Spleen (tissue), 11 donors: ENCODE results near the gene SRPK2. TPM values are rescaled to one million over a fixed set of nuclear protein-coding genes. Genes with fewer than 3 reads are reported as not detected.

Experiments used
- DNase-seq: peaks from one replicate; pipeline ENCODE4 v3.0.0-alpha.2; 2020
- H3K27ac ChIP-seq, 8 donors: fragments of 200-600 bp; sonication (generic) in 7 of 8; 1 replicate in 4 of 8; 2 replicates in 4 of 8; pipeline versions ENCODE4 v1.5.0 to v1.8.0; 2016 to 2021; ENCODE audit warnings: inconsistent platforms in 4 of 8, mild to moderate bottlenecking in 4 of 8, moderate library complexity in 1 of 8
- H3K27me3 ChIP-seq, 7 donors: fragments of 200-600 bp; sonication (generic) in 6 of 7; replicated peaks in 1 of 7; 1 replicate in 4 of 7; 2 replicates in 3 of 7; pipeline versions ENCODE4 v1.5.0 to v1.8.0; 2016 to 2021; ENCODE audit warnings: inconsistent platforms in 3 of 7, mild to moderate bottlenecking in 1 of 7
- H3K36me3 ChIP-seq, 6 donors: fragments of 200-600 bp; sonication (generic) in 5 of 6; 1 replicate in 4 of 6; 2 replicates in 2 of 6; pipeline versions ENCODE4 v1.5.0 to v1.8.0; 2016 to 2021; ENCODE audit warnings: inconsistent platforms in 2 of 6
- H3K4me1 ChIP-seq, 6 donors: fragments of 200-600 bp; sonication (generic) in 5 of 6; 1 replicate in 3 of 6; 2 replicates in 3 of 6; pipeline versions ENCODE4 v1.5.0 to v1.8.0; 2016 to 2021; ENCODE audit warnings: inconsistent platforms in 3 of 6
- H3K4me3 ChIP-seq, 8 donors: fragments of 200-600 bp; sonication (generic) in 7 of 8; 1 replicate in 4 of 8; 2 replicates in 4 of 8; pipeline versions ENCODE4 v1.5.0 to v1.8.0; 2016 to 2021; ENCODE audit warnings: inconsistent platforms in 4 of 8, mild to moderate bottlenecking in 4 of 8, moderate library complexity in 2 of 8
- H3K9me3 ChIP-seq, 8 donors: fragments of 200-600 bp; sonication (generic) in 7 of 8; 1 replicate in 4 of 8; 2 replicates in 4 of 8; pipeline versions ENCODE4 v1.5.0 to v1.8.0; 2016 to 2021; ENCODE audit warnings: inconsistent platforms in 4 of 8
- CTCF ChIP-seq, 11 experiments: fragments of 200-600 bp in 7 of 11; fragments of 450-650 bp in 4 of 11; sonication (generic) in 4 of 11; IDR thresholded peaks in 8 of 11; conservative IDR thresholded peaks in 3 of 11; 1 replicate in 7 of 11; 2 replicates in 4 of 11; pipeline versions ENCODE4 v1.4.0 to v1.8.0; 2016 to 2021; ENCODE audit warnings: antibody characterized with exemption in 11 of 11, inconsistent platforms in 4 of 11, mild to moderate bottlenecking in 1 of 11
- POLR2A ChIP-seq, 3 donors: fragments of 450-650 bp; IDR thresholded peaks; one replicate each; pipeline ENCODE4 v1.5.1; 2017; ENCODE audit warnings: antibody characterized with exemption in 3 of 3, mild to moderate bottlenecking in 1 of 3
- POLR2AphosphoS5 ChIP-seq, 3 donors: sonication (generic); formaldehyde crosslinking; IDR thresholded peaks; one replicate each; pipeline ENCODE4 v1.5.1; 2017; ENCODE audit warnings: antibody characterized with exemption in 3 of 3
- WGBS, 5 donors: extraction: QIAGEN DNeasy Blood & Tissue Kit in 3 of 5; methylation state at CpG; one replicate each; pipeline versions ENCODE4 v1.1.5 to v1.1.7; 2013 to 2018; 5-methylcytosine and 5-hydroxymethylcytosine counted together
- intact Hi-C: fragments of 100-400 bp; cut with DNase I; formaldehyde crosslinking; loops from one replicate; pipeline ENCODE4 v1.15.0; 2023; ENCODE audit warnings: low total_unique reads
- polyA plus RNA-seq, 3 donors: library from polyadenylated mRNA; stranded (reverse); fragments of 200-250 nt; gene quantifications; one replicate each; pipeline ENCODE4 v1.2.1, GENCODE V29; 2013
- total RNA-seq, 7 donors: library from RNA; depleted of rRNA in 3 of 7; stranded (reverse); fragments of >200 nt in 3 of 7; fragmentation: NEBNext Ultra II Directional in 4 of 7; extraction: Animal tissue kit (Norgen Biotek cat#: 25700) in 4 of 7; gene quantifications; one replicate each; pipeline versions ENCODE4 v1.1.0 to v1.2.1, GENCODE V29; 2016 to 2021
- donor health status: healthy with polysubstance abuse.
- donor health status: DM: no; HTN: no; CAD: no; lungs with moderate emphysema.
- donor health status: DM: no; HTN: no; CAD: no.
- donor health status: Bipolar disorder and iron deficiency.
- donor health status: healthy.
- donor health status: DM: no; HTN: no; CAD: no.
- donor health status: DM: yes; HTN: yes; CAD: no.

Gene SRPK2
- total and polyA plus RNA-seq, 10 donors: 9.6 to 60.3 (median 46.2) TPM

- Histone ChIP-seq H3K4me1 (peaks cover 20 to 86% (median 57%) of the 10 kb centered on the region in 6 donors), H3K4me3 (no peak overlapping the region), H3K36me3 (no peaks in the 10 kb centered on the region), H3K27me3 (no peaks in the 10 kb centered on the region), H3K9me3 (no peaks in the 10 kb centered on the region), H3K27ac (no peak overlapping the region)
- no peak for TF ChIP-seq CTCF (IDR thresholded peaks at IDR 0.05 in 8 of 11, conservative IDR thresholded peaks at IDR 0.05 in 3 of 11)
- TF ChIP-seq POLR2AphosphoS5 (IDR thresholded peaks at IDR 0.05): no peak
- TF ChIP-seq POLR2A (IDR thresholded peaks at IDR 0.05): no peak
- no peak for DNase-seq
- intact Hi-C loops: no loop called here
- WGBS, 5 donors: 71 to 100% (median 94%) methylated on average over 1 of the region's 1 CpG
Measured at GRCh38 chr7:105209433-105209832, 179.3 kb downstream of the SRPK2 start.

GRCh38 chr7:105206985-105207384, 181.7 kb downstream of the SRPK2 start:
- H3K27me3 ChIP-seq: no peaks in the 10 kb centered on the region
- intact Hi-C loops: no loop called here
- 82 to 93% (median 91%) methylated on average over 2 of the region's 2 CpGs for WGBS, 5 donors
- H3K36me3 ChIP-seq: peaks cover 0 to 16% (median 5%) of the 10 kb centered on the region in 6 donors
- H3K4me1 ChIP-seq: peaks cover 10 to 62% (median 36%) of the 10 kb centered on the region in 6 donors
- no peak overlapping the region for H3K4me3 ChIP-seq
- H3K9me3 ChIP-seq: no peaks in the 10 kb centered on the region
- no peak for DNase-seq
- TF ChIP-seq POLR2A (IDR thresholded peaks at IDR 0.05) (no peak), CTCF (IDR thresholded peaks at IDR 0.05 in 8 of 11, conservative IDR thresholded peaks at IDR 0.05 in 3 of 11) (no peak), POLR2AphosphoS5 (IDR thresholded peaks at IDR 0.05) (no peak)
- no peak overlapping the region for H3K27ac ChIP-seq

GRCh38 chr7:105205592-105206237, 183.0 kb downstream of the SRPK2 start:
- 75 to 79% (median 78%) methylated on average over 7 of the region's 7 CpGs for WGBS, 5 donors
- no peak for DNase-seq
- H3K27me3 ChIP-seq: no peaks in the 10 kb centered on the region
- peaks cover 9 to 49% (median 27%) of the 10 kb centered on the region in 6 donors for H3K4me1 ChIP-seq
- no peak for TF ChIP-seq POLR2AphosphoS5 (IDR thresholded peaks at IDR 0.05)
- H3K36me3 ChIP-seq: peaks cover 0 to 29% (median 6%) of the 10 kb centered on the region in 6 donors
- H3K4me3 ChIP-seq: no peak overlapping the region
- no peaks in the 10 kb centered on the region for H3K9me3 ChIP-seq
- no peak overlapping the region for H3K27ac ChIP-seq
- intact Hi-C loops: no loop called here

GRCh38 chr7:105204953-105205352, 183.8 kb downstream of the SRPK2 start:
- 93 to 100% (median 94%) methylated on average over 2 of the region's 2 CpGs for WGBS, 5 donors
- TF ChIP-seq POLR2A (IDR thresholded peaks at IDR 0.05) (no peak), CTCF (IDR thresholded peaks at IDR 0.05 in 8 of 11, conservative IDR thresholded peaks at IDR 0.05 in 3 of 11) (no peak), POLR2AphosphoS5 (IDR thresholded peaks at IDR 0.05) (no peak)
- Histone ChIP-seq H3K36me3 (peaks cover 0 to 36% (median 6%) of the 10 kb centered on the region in 6 donors), H3K27me3 (no peaks in the 10 kb centered on the region), H3K27ac (no peak overlapping the region), H3K4me3 (no peak overlapping the region), H3K4me1 (peaks cover 3 to 42% (median 19%) of the 10 kb centered on the region in 6 donors), H3K9me3 (no peaks in the 10 kb centered on the region)
- intact Hi-C loops: no loop called here
- DNase-seq: no peak
